ENCODE measurements around the gene CNDP1.

DNA sequence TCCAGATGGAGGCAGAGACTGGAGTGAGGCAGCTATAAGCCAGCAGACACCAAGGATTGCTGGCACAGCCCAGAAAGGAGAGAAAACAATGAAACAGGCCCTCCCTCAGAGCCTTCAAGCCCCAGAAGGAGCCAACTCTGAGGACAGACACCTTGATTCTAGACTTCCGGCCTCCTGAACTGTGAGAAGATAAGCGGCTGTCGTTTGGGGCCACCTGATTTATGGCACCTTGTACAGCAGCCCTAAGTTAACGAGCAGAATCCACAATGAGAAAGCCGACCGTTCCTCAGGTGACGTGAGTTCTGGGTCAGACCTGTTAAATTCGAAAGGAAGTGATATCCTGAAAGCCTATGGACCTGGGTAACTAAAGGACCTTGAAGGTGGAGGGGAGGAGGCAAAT is 45.4 kb upstream of the CNDP1 start:
- no peak for TF ChIP-seq GATA3 (IDR thresholded peaks at IDR 0.05; ENCODE audit: low read depth, low read length)
- no peak for TF ChIP-seq GATA2 (IDR thresholded peaks at IDR 0.05; ENCODE audit: low read depth, low read length)

Data from SH-SY5Y (cell line).